ENCODE measurements around the gene CCNJL.

CCNJL gene

GRCh38 chr5:160229190-160229742 is 83.1 kb downstream of the CCNJL start, which contains the start of gene FABP6:
Gene FABP6 (plus strand): TSS chr5:160229506. CDS start chr5:160229558, 52 bp downstream.
- DNase-seq (ENCODE audit: low read depth in 2 of 2), result no peak

GRCh38 chr5:160227012-160227411 is 85.4 kb downstream of the CCNJL start:
- DNase-seq (ENCODE audit: low read depth in 2 of 2), result no peak

- no peak for DNase-seq (ENCODE audit: low read depth in 2 of 2)
Observed at GRCh38 chr5:160221082-160221481, 91.3 kb downstream of the CCNJL start.

- no peak for DNase-seq (ENCODE audit: low read depth in 2 of 2)
Observed at GRCh38 chr5:160219356-160219755, 93.0 kb downstream of the CCNJL start.

GRCh38 chr5:160213537-160213936 is 98.8 kb downstream of the CCNJL start:
- DNase-seq (ENCODE audit: low read depth in 2 of 2), result no peak

- DNase-seq (ENCODE audit: low read depth in 2 of 2), result no peak
Observed at GRCh38 chr5:160211352-160211751, 101.0 kb downstream of the CCNJL start.

GRCh38 chr5:160210606-160211005 is 101.8 kb downstream of the CCNJL start:
- DNase-seq (ENCODE audit: low read depth in 2 of 2), result no peak

- no peak for DNase-seq (ENCODE audit: low read depth in 2 of 2)
Observed at GRCh38 chr5:160209917-160210316, 102.4 kb downstream of the CCNJL start.

- DNase-seq (ENCODE audit: low read depth in 2 of 2), result no peak
Observed at GRCh38 chr5:160207061-160207460, 105.3 kb downstream of the CCNJL start.

Measured in stimulated activated CD8-positive, alpha-beta memory T cell treated with anti-CD3 and anti-CD28 coated beads, Interleukin-15, amount 100 ng/mL, for 48 hours (primary cell).